DMS53 treated with DMSO at 0.1 percent for 48 hours (cell line): ENCODE data around the gene CPT1C.
A peak's percentile ranks its signal among the peaks of the same experiment; 100 is the strongest.

Experiments used
- DNase-seq: peaks from one replicate; lab custom pipeline; 2025; ENCODE audit not compliant: unreplicated experiment; lab: John Stamatoyannopoulos, UW

Gene CPT1C

GRCh38 chr19:49690656-49691242, at the start of gene CPT1C:
Gene CPT1C (plus strand): TSS chr19:49691116. CDS start chr19:49692253, 1,137 bp downstream.
- peak; percentile 74 for DNase-seq

- peak; percentile 96 for DNase-seq
These were observed 49.0 kb upstream of the CPT1C start, which contains the start of gene SCAF1 for GRCh38 chr19:49641688-49642491. Gene SCAF1 (plus strand): TSS chr19:49642209. CDS start chr19:49645027, 2,818 bp downstream.

- no peak for DNase-seq
These were observed 48.4 kb upstream of the CPT1C start for GRCh38 chr19:49642492-49643035.

GRCh38 chr19:49643466-49643865, 47.5 kb upstream of the CPT1C start:
- no peak for DNase-seq

- DNase-seq: no peak
These were observed 45.3 kb upstream of the CPT1C start for GRCh38 chr19:49645592-49645991.

- DNase-seq: no peak
These were observed 44.9 kb upstream of the CPT1C start for GRCh38 chr19:49645995-49646394.

- no peak for DNase-seq
These were observed 44.3 kb upstream of the CPT1C start for GRCh38 chr19:49646586-49646985.

GRCh38 chr19:49651029-49651819, 39.7 kb upstream of the CPT1C start:
- DNase-seq: no peak

- no peak for DNase-seq
These were observed 38.9 kb upstream of the CPT1C start for GRCh38 chr19:49651820-49652550.

- DNase-seq: no peak
These were observed 38.1 kb upstream of the CPT1C start for GRCh38 chr19:49652551-49653465.

GRCh38 chr19:49653466-49653806, 37.5 kb upstream of the CPT1C start:
- no peak for DNase-seq

- DNase-seq: no peak
These were observed 36.3 kb upstream of the CPT1C start for GRCh38 chr19:49654581-49654980.

- DNase-seq: no peak
These were observed 35.1 kb upstream of the CPT1C start for GRCh38 chr19:49655570-49656455.

GRCh38 chr19:49656456-49657109, 34.3 kb upstream of the CPT1C start:
- no peak for DNase-seq

GRCh38 chr19:49657493-49658138, 33.3 kb upstream of the CPT1C start:
- DNase-seq: no peak

- DNase-seq: no peak
These were observed 32.8 kb upstream of the CPT1C start for GRCh38 chr19:49658139-49658517.

GRCh38 chr19:49658566-49659442, 32.1 kb upstream of the CPT1C start:
- DNase-seq: no peak
